ENCODE measurements around the gene WAS.
A peak's percentile ranks its signal among the peaks of the same experiment; 100 is the strongest.

Gene WAS

GRCh38 chrX:48737213-48737938 is 53.8 kb downstream of the WAS start:
- no peak for TF ChIP-seq CTCF (IDR thresholded peaks at IDR 0.05; ENCODE audit: borderline replicate concordance, control extremely low read depth, extremely low read depth, insufficient read depth, missing control alignments)
- DNase-seq (ENCODE audit: low spot score): peak; percentile 90
- in situ Hi-C loops (cut with MboI; ENCODE audit: low sequenced_read_pairs, unreplicated experiment): no loop called here

- no peak for DNase-seq (ENCODE audit: low spot score)
- no peak for TF ChIP-seq CTCF (IDR thresholded peaks at IDR 0.05; ENCODE audit: borderline replicate concordance, control extremely low read depth, extremely low read depth, insufficient read depth, missing control alignments)
- in situ Hi-C loops (cut with MboI; ENCODE audit: low sequenced_read_pairs, unreplicated experiment): no loop called here
Measured at GRCh38 chrX:48737940-48738339, 54.3 kb downstream of the WAS start.
